Mesendoderm (in vitro differentiated cells): ENCODE data around the gene SLC20A1.
"Not testable (repeated sequence)": the region's sequence is repeated elsewhere in the genome, so short reads cannot be mapped to it uniquely, and the experiment has no call there.

Experiments used
- DNase-seq: peaks from one replicate; pipeline ENCODE4 v3.0.0; 2013
- H2AK5ac ChIP-seq: 2 replicates; pipeline ENCODE4 v1.6.1; 2013; ENCODE audit warnings: low read length, inconsistent platforms
- H2BK120ac ChIP-seq: 2 replicates; pipeline ENCODE4 v1.6.1; 2013; ENCODE audit warnings: low read depth, mild to moderate bottlenecking, low read length, moderate library complexity, mixed read lengths
- H2BK15ac ChIP-seq: replicated peaks from 2 replicates; pipeline ENCODE4 v1.6.1; 2013; ENCODE audit warnings: low read depth, mild to moderate bottlenecking, moderate library complexity
- H2BK5ac ChIP-seq: 2 replicates; pipeline ENCODE4 v1.6.1; 2013; ENCODE audit warnings: low read length, inconsistent platforms
- H3K18ac ChIP-seq: 2 replicates; pipeline ENCODE4 v1.6.1; 2013; ENCODE audit warnings: mild to moderate bottlenecking, low read length, mixed read lengths
- H3K23ac ChIP-seq: one replicate; pipeline ENCODE4 v1.6.1; 2013; ENCODE audit warnings: low read length
- H3K27ac ChIP-seq: 2 replicates; pipeline ENCODE4 v1.5.1; 2013; ENCODE audit warnings: low read depth, mild to moderate bottlenecking, inconsistent platforms, low read length, moderate library complexity
- H3K27me3 ChIP-seq: 2 replicates; pipeline ENCODE4 v1.6.1; 2013; ENCODE audit warnings: low read length, control low read depth, mild to moderate bottlenecking, inconsistent platforms; ENCODE audit not compliant: insufficient read depth, poor library complexity
- H3K36me3 ChIP-seq: 2 replicates; pipeline ENCODE4 v1.6.1; 2013; ENCODE audit warnings: low read length, inconsistent platforms; ENCODE audit not compliant: control insufficient read depth, insufficient read depth
- H3K4ac ChIP-seq: one replicate; pipeline ENCODE4 v1.6.1; 2013; ENCODE audit warnings: low read depth, mild to moderate bottlenecking, low read length, moderate library complexity
- H3K4me1 ChIP-seq: 2 replicates; pipeline ENCODE4 v1.6.1; 2013; ENCODE audit warnings: low read depth, low read length, inconsistent platforms; ENCODE audit not compliant: control insufficient read depth
- H3K4me2 ChIP-seq: 2 replicates; pipeline ENCODE4 v1.6.1; 2013; ENCODE audit warnings: low read length
- H3K4me3 ChIP-seq: 2 replicates; pipeline ENCODE4 v1.5.1; 2013; ENCODE audit warnings: mild to moderate bottlenecking, low read length
- H3K56ac ChIP-seq: one replicate; pipeline ENCODE4 v1.6.1; 2013; ENCODE audit warnings: low read length
- H3K79me1 ChIP-seq: 2 replicates; pipeline ENCODE4 v1.6.1; 2013; ENCODE audit warnings: low read length, inconsistent platforms
- H3K79me2 ChIP-seq: 2 replicates; pipeline ENCODE4 v1.6.1; 2013; ENCODE audit warnings: mild to moderate bottlenecking, low read length; ENCODE audit not compliant: control insufficient read depth, insufficient read depth
- H3K9ac ChIP-seq: 2 replicates; pipeline ENCODE4 v1.6.1; 2013; ENCODE audit warnings: low read length, inconsistent platforms
- H4K5ac ChIP-seq: one replicate; pipeline ENCODE4 v1.6.1; 2013; ENCODE audit warnings: low read length
- H4K8ac ChIP-seq: one replicate; pipeline ENCODE4 v1.6.1; 2013; ENCODE audit warnings: low read depth, mild to moderate bottlenecking, control low read depth, low read length, moderate library complexity
- WGBS: extraction: QIAGEN DNeasy Blood & Tissue Kit; methylation state at CpG from one replicate; pipeline ENCODE4 v1.1.7; 2013; ENCODE audit warnings: low lambda C conversion rate, missing lambda C conversion rate; ENCODE audit not compliant: insufficient coverage; ENCODE audit errors: extremely low coverage; 5-methylcytosine and 5-hydroxymethylcytosine counted together

SLC20A1 gene

DNA sequence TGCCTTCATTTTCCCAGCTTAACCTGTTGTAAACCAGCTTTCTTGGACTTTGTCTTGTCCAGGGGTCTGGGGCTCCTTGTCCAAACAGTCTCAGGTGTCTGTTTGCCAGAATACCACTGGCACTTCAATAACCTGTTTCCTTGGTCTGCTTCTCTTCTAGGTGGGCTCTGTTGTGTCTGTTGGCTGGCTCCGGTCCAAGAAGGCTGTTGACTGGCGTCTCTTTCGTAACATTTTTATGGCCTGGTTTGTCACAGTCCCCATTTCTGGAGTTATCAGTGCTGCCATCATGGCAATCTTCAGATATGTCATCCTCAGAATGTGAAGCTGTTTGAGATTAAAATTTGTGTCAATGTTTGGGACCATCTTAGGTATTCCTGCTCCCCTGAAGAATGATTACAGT lies 17.0 kb downstream of the SLC20A1 start:
- Histone ChIP-seq H3K79me2 (no peaks in the 10 kb centered on the region), H3K36me3 (peaks cover 20% of the 10 kb centered on the region), H4K5ac (no peak overlapping the region), H4K8ac (no peak overlapping the region), H2BK120ac (no peak overlapping the region), H3K4ac (no peak overlapping the region), H3K18ac (no peak overlapping the region), H2BK5ac (no peak overlapping the region), H3K56ac (no peak overlapping the region), H3K27ac (no peak overlapping the region), H3K79me1 (peaks cover 8% of the 10 kb centered on the region), H2BK15ac (no peak overlapping the region), H3K4me3 (no peak overlapping the region), H3K27me3 (no peaks in the 10 kb centered on the region), H3K4me2 (no peak overlapping the region), H3K4me1 (no peaks in the 10 kb centered on the region), H3K23ac (no peak overlapping the region), H2AK5ac (no peak overlapping the region), H3K9ac (no peak overlapping the region)
- WGBS: no CpG with 5 or more reads among the region's 3 CpGs
- DNase-seq: no peak

DNA sequence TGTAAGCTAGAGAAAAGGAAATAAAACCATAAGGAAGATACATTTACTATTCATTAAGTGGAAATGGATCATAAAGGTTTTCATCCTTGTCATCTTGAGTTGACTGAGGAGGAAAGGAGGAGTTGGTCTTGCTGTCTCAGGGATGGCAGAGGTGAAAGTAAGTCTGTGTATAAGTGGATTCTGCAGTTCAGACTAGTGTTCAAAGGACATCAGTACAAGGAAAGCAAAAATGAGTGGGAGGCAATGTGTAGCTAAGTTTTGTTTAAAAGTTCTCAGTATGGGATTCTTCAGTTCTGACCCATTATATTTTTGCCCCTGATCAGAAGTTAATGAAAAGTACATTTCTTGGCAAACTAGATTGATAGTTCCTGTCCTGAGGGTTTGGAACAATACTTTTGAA lies 18.9 kb downstream of the SLC20A1 start:
- Histone ChIP-seq H4K5ac (no peak overlapping the region), H3K4me1 (no peaks in the 10 kb centered on the region), H3K79me2 (no peaks in the 10 kb centered on the region), H3K27me3 (no peaks in the 10 kb centered on the region), H2BK5ac (no peak overlapping the region), H3K56ac (no peak overlapping the region), H3K27ac (no peak overlapping the region), H2AK5ac (no peak overlapping the region), H3K4me2 (no peak overlapping the region), H2BK120ac (no peak overlapping the region), H2BK15ac (no peak overlapping the region), H3K23ac (no peak overlapping the region), H3K4me3 (no peak overlapping the region), H3K79me1 (peaks cover 6% of the 10 kb centered on the region), H3K18ac (no peak overlapping the region), H4K8ac (no peak overlapping the region), H3K36me3 (peaks cover 15% of the 10 kb centered on the region), H3K9ac (no peak overlapping the region), H3K4ac (no peak overlapping the region)
- DNase-seq: no peak

DNA sequence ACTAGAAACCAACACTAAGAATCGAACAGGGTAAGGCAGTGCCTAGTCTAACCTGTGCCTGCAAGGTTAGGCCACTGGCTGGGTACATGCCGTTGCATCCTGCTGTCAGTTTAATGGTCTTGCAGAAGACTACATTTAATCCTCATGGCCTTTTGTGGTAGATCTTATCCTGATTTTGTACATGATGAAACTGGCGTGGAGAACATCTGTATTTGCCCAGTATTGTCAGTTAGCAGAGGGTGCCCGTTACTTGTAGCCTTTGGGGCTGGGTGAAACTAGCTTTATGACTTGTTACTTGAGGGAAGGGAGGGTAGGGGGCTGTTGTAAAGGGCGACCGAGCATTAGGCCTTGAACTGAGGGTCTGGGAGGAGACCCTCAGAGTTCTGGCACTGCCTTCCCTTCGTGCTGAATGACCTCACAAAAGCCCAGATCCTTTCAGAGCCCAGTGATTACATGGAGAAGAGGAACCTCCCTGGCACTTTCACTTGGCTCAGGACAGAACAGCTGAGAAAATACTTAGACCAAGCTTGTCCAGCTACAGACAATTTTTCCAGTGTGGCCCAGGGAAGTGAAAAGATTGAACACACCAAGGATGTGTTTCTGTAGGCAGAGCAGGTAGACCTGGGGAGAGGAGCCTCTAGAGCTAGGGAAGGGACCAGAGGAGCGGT lies 19.5 kb downstream of the SLC20A1 start:
- no peak overlapping the region for H2BK5ac ChIP-seq
- H2BK120ac ChIP-seq: no peak overlapping the region
- H2BK15ac ChIP-seq: no peak overlapping the region
- H3K36me3 ChIP-seq: peaks cover 12% of the 10 kb centered on the region
- H3K9ac ChIP-seq: no peak overlapping the region
- no peak overlapping the region for H3K4ac ChIP-seq
- H3K56ac ChIP-seq: no peak overlapping the region
- H3K18ac ChIP-seq: no peak overlapping the region
- H3K27ac ChIP-seq: no peak overlapping the region
- H3K23ac ChIP-seq: no peak overlapping the region
- no peak overlapping the region for H4K8ac ChIP-seq
- no peaks in the 10 kb centered on the region for H3K27me3 ChIP-seq
- no peaks in the 10 kb centered on the region for H3K4me1 ChIP-seq
- DNase-seq: no peak
- no peak overlapping the region for H3K4me2 ChIP-seq
- H3K79me1 ChIP-seq: peaks cover 3% of the 10 kb centered on the region
- H2AK5ac ChIP-seq: no peak overlapping the region
- H4K5ac ChIP-seq: no peak overlapping the region
- no peak overlapping the region for H3K4me3 ChIP-seq
- H3K79me2 ChIP-seq: no peaks in the 10 kb centered on the region
- no CpG with 5 or more reads among the region's 8 CpGs for WGBS

GRCh38 chr2:112666761-112667122 lies 21.0 kb downstream of the SLC20A1 start:
- Histone ChIP-seq H3K23ac (no peak overlapping the region), H3K9ac (no peak overlapping the region), H3K4me2 (no peak overlapping the region), H3K4ac (no peak overlapping the region), H2BK120ac (no peak overlapping the region), H4K8ac (no peak overlapping the region), H3K27me3 (no peaks in the 10 kb centered on the region), H3K79me1 (no peaks in the 10 kb centered on the region), H3K4me3 (no peak overlapping the region), H2BK15ac (no peak overlapping the region), H2AK5ac (no peak overlapping the region), H3K27ac (no peak overlapping the region), H3K4me1 (peaks cover 2% of the 10 kb centered on the region), H2BK5ac (no peak overlapping the region), H3K18ac (no peak overlapping the region), H3K56ac (no peak overlapping the region), H3K79me2 (no peaks in the 10 kb centered on the region), H4K5ac (no peak overlapping the region), H3K36me3 (peaks cover 9% of the 10 kb centered on the region)
- DNase-seq: no peak
- WGBS: no CpG with 5 or more reads among the region's 3 CpGs

DNA sequence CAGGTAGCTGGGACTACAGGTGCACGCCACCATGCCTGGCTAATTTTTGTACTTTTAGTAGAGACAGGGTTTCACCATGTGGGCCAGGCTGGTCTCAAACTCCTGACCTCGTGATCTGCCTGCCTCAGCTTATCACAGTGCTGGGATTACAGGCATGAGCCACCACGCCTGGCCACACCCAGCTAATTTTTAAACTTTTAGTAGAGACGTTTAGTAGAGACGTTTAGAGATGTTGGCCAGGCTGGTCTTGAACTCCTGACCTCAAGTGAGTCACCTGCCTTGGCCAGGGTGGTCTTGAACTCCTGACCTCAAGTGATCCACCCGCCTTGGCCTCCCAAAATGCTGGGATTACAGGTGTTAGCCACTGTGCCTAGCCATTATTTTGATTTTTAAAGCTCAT lies 21.8 kb downstream of the SLC20A1 start:
- H3K18ac ChIP-seq, H2BK5ac ChIP-seq, H3K27me3 ChIP-seq, DNase-seq, H4K8ac ChIP-seq, H3K79me2 ChIP-seq, H3K36me3 ChIP-seq, H3K23ac ChIP-seq, H2BK120ac ChIP-seq, H3K4me1 ChIP-seq, H3K4me2 ChIP-seq, H3K4me3 ChIP-seq, H2BK15ac ChIP-seq, H3K79me1 ChIP-seq, H3K56ac ChIP-seq, H3K9ac ChIP-seq, H3K27ac ChIP-seq, H2AK5ac ChIP-seq, H4K5ac ChIP-seq, H3K4ac ChIP-seq: not testable (repeated sequence)
- WGBS: no CpG with 5 or more reads among the region's 6 CpGs

GRCh38 chr2:112669667-112670066 lies 23.9 kb downstream of the SLC20A1 start:
- H3K27me3 ChIP-seq: no peaks in the 10 kb centered on the region
- H3K18ac ChIP-seq: no peak overlapping the region
- H3K4me3 ChIP-seq: no peak overlapping the region
- no peak overlapping the region for H2BK15ac ChIP-seq
- WGBS: no CpG with 5 or more reads among the region's 4 CpGs
- H3K4me1 ChIP-seq: peaks cover 3% of the 10 kb centered on the region
- no peak overlapping the region for H2AK5ac ChIP-seq
- H3K79me1 ChIP-seq: no peaks in the 10 kb centered on the region
- H4K8ac ChIP-seq: no peak overlapping the region
- DNase-seq: no peak
- H3K27ac ChIP-seq: no peak overlapping the region
- no peak overlapping the region for H3K4ac ChIP-seq
- no peak overlapping the region for H4K5ac ChIP-seq
- H3K56ac ChIP-seq: no peak overlapping the region
- peaks cover 4% of the 10 kb centered on the region for H3K36me3 ChIP-seq
- H2BK120ac ChIP-seq: no peak overlapping the region
- H3K4me2 ChIP-seq: no peak overlapping the region
- H2BK5ac ChIP-seq: no peak overlapping the region
- no peaks in the 10 kb centered on the region for H3K79me2 ChIP-seq
- no peak overlapping the region for H3K9ac ChIP-seq
- no peak overlapping the region for H3K23ac ChIP-seq
